SK-N-SH treated with all-trans-retinoic acid at 6 μM for 48 hours (cell line): ENCODE data around the gene FOXO1.
A peak's percentile ranks its signal among the peaks of the same experiment; 100 is the strongest.

Experiments
- ATAC-seq: fragments of 200-7000 bp; cut with Tn5 transposase; 3 replicates; pipeline ENCODE4 v1.9.1; 2020; ENCODE audit warnings: mild to moderate bottlenecking, moderate library complexity
- BACH2 ChIP-seq: fragments of 250-450 bp; sonication (Bioruptor Pico); IDR thresholded peaks from 2 replicates; pipeline ENCODE4 v1.9.0; 2021; ENCODE audit warnings: mild to moderate bottlenecking, borderline replicate concordance
- CREB5 ChIP-seq: fragments of 250-450 bp; sonication (Bioruptor Pico); IDR thresholded peaks from 2 replicates; pipeline ENCODE4 v1.5.1; 2020; ENCODE audit warnings: low read depth, mild to moderate bottlenecking, moderate library complexity
- ESRRG ChIP-seq: fragments of 250-450 bp; sonication (Bioruptor Pico); IDR thresholded peaks from 2 replicates; pipeline ENCODE4 v1.6.1; 2021; ENCODE audit warnings: mild to moderate bottlenecking
- GLIS3 ChIP-seq: fragments of 250-450 bp; sonication (Bioruptor Pico); IDR thresholded peaks from 2 replicates; pipeline ENCODE4 v1.5.0; 2020; ENCODE audit warnings: mild to moderate bottlenecking, moderate library complexity
- OSR1 ChIP-seq: fragments of 250-450 bp; sonication (Bioruptor Pico); IDR thresholded peaks from 2 replicates; pipeline ENCODE4 v1.8.0; 2022; ENCODE audit warnings: moderate library complexity, mild to moderate bottlenecking, inconsistent platforms
- PATZ1 ChIP-seq: fragments of 250-450 bp; sonication (Bioruptor Pico); IDR thresholded peaks from 2 replicates; pipeline ENCODE4 v1.8.0; 2020; ENCODE audit warnings: mild to moderate bottlenecking, moderate library complexity, borderline replicate concordance
- PPARA ChIP-seq: fragments of 250-450 bp; sonication (Bioruptor Pico); IDR thresholded peaks from 2 replicates; pipeline ENCODE4 v1.5.0; 2020; ENCODE audit warnings: mild to moderate bottlenecking, borderline replicate concordance
- RARB ChIP-seq: fragments of 250-450 bp; sonication (Bioruptor Pico); IDR thresholded peaks from 2 replicates; pipeline ENCODE4 v1.8.0; 2021; ENCODE audit warnings: mild to moderate bottlenecking, moderate library complexity
- SNAI2 ChIP-seq: fragments of 250-450 bp; sonication (Bioruptor Pico); IDR thresholded peaks from 2 replicates; pipeline ENCODE4 v1.5.0; 2020; ENCODE audit warnings: mild to moderate bottlenecking, moderate library complexity
- TCF4 ChIP-seq: fragments of 250-450 bp; sonication (Bioruptor Pico); IDR thresholded peaks from 2 replicates; pipeline ENCODE4 v1.8.0; 2021; ENCODE audit warnings: mild to moderate bottlenecking, moderate library complexity, borderline replicate concordance
- TOX ChIP-seq: fragments of 250-450 bp; sonication (Bioruptor Pico); IDR thresholded peaks from 2 replicates; pipeline ENCODE4 v1.8.0; 2021; ENCODE audit warnings: mild to moderate bottlenecking, moderate library complexity, borderline replicate concordance
- ZC3H10 ChIP-seq: fragments of 250-450 bp; sonication (Bioruptor Pico); IDR thresholded peaks from 2 replicates; pipeline ENCODE4 v1.5.1; 2021; ENCODE audit warnings: mild to moderate bottlenecking, moderate library complexity
- ZFP3 ChIP-seq: fragments of 250-450 bp; sonication (Bioruptor Pico); IDR thresholded peaks from 2 replicates; pipeline ENCODE4 v1.5.0; 2020; ENCODE audit warnings: mild to moderate bottlenecking, moderate library complexity
- ZFP30 ChIP-seq: fragments of 450-650 bp; formaldehyde crosslinking; IDR thresholded peaks from 2 replicates; pipeline ENCODE4 v1.5.0; 2022; ENCODE audit warnings: mild to moderate bottlenecking, moderate library complexity
- ZNF565 ChIP-seq: fragments of 450-650 bp; formaldehyde crosslinking; conservative IDR thresholded peaks from 2 replicates; pipeline ENCODE4 v1.5.0; 2020; ENCODE audit warnings: low read depth, mild to moderate bottlenecking, moderate library complexity
- ZNF70 ChIP-seq: fragments of 450-650 bp; formaldehyde crosslinking; IDR thresholded peaks from 2 replicates; pipeline ENCODE4 v1.5.0; 2020; ENCODE audit warnings: mild to moderate bottlenecking, moderate library complexity
- ZNF8 ChIP-seq: fragments of 450-650 bp; formaldehyde crosslinking; IDR thresholded peaks from 2 replicates; pipeline ENCODE4 v1.5.0; 2020; ENCODE audit warnings: mild to moderate bottlenecking, moderate library complexity
- TF ChIP-seq, protein P1 (sequence below): fragments of 250-450 bp; sonication (Bioruptor Pico); IDR thresholded peaks from 2 replicates; pipeline ENCODE4 v1.5.0; 2020; ENCODE audit warnings: mild to moderate bottlenecking, moderate library complexity
- TF ChIP-seq, protein P2 (sequence below): fragments of 250-450 bp; sonication (Bioruptor Pico); IDR thresholded peaks from 2 replicates; pipeline ENCODE4 v1.5.1; 2021; ENCODE audit warnings: mild to moderate bottlenecking, moderate library complexity

The FOXO1 gene

DNA sequence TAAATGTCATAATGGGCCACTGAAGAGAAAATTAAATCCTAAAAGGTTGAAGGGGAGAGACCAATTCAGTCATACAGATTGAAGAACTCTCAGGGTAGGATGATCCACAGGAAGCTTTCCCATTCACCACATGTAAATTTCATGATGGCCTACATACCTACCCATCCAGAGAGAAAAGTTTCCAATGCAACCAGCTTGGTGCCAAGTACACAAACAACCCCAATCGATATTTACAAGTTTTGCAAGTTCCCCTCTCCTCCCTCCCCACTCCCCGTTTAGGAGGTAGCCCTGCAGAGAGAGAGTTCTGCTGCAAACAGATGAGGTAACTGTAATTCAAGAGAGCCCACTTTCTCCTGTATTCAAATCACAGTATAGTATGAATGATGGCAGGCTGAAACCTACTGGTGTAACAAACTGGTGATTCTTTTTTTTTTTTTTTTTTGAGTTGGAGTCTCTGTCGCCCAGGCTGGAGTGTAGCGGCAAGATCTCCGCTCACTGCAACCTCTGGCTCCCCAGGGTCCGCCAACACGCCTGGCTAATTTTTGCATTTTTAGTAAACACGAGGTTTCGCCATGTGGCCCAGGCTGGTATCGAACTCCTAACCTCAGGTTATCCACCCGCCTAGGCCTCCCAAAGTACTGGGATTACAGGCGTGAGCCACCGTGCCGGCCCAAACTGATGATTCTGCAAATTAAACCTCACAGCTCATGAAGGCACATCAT lies 14.4 kb downstream of the FOXO1 start:
- no peak for TF ChIP-seq PATZ1
- TF ChIP-seq ZNF8 (CRISPR knock-in tag), result no peak
- TF ChIP-seq, protein P1, sequence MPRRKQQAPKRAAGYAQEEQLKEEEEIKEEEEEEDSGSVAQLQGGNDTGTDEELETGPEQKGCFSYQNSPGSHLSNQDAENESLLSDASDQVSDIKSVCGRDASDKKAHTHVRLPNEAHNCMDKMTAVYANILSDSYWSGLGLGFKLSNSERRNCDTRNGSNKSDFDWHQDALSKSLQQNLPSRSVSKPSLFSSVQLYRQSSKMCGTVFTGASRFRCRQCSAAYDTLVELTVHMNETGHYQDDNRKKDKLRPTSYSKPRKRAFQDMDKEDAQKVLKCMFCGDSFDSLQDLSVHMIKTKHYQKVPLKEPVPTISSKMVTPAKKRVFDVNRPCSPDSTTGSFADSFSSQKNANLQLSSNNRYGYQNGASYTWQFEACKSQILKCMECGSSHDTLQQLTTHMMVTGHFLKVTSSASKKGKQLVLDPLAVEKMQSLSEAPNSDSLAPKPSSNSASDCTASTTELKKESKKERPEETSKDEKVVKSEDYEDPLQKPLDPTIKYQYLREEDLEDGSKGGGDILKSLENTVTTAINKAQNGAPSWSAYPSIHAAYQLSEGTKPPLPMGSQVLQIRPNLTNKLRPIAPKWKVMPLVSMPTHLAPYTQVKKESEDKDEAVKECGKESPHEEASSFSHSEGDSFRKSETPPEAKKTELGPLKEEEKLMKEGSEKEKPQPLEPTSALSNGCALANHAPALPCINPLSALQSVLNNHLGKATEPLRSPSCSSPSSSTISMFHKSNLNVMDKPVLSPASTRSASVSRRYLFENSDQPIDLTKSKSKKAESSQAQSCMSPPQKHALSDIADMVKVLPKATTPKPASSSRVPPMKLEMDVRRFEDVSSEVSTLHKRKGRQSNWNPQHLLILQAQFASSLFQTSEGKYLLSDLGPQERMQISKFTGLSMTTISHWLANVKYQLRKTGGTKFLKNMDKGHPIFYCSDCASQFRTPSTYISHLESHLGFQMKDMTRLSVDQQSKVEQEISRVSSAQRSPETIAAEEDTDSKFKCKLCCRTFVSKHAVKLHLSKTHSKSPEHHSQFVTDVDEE, result no peak
- no peak for TF ChIP-seq ZFP3 (CRISPR knock-in tag)
- no peak for TF ChIP-seq ZC3H10 (CRISPR knock-in tag)
- TF ChIP-seq ZNF70 (CRISPR knock-in tag), result no peak
- no peak for TF ChIP-seq ZNF565 (CRISPR knock-in tag)
- TF ChIP-seq ZFP30 (CRISPR knock-in tag), result no peak
- no peak for TF ChIP-seq SNAI2 (CRISPR knock-in tag)
- no peak for TF ChIP-seq PPARA (CRISPR knock-in tag)
- TF ChIP-seq GLIS3 (CRISPR knock-in tag), result no peak
- TF ChIP-seq TOX (CRISPR knock-in tag), result no peak
- no peak for TF ChIP-seq ESRRG
- TF ChIP-seq CREB5 (CRISPR knock-in tag), result no peak
- TF ChIP-seq RARB (CRISPR knock-in tag), result no peak
- TF ChIP-seq, protein P2, sequence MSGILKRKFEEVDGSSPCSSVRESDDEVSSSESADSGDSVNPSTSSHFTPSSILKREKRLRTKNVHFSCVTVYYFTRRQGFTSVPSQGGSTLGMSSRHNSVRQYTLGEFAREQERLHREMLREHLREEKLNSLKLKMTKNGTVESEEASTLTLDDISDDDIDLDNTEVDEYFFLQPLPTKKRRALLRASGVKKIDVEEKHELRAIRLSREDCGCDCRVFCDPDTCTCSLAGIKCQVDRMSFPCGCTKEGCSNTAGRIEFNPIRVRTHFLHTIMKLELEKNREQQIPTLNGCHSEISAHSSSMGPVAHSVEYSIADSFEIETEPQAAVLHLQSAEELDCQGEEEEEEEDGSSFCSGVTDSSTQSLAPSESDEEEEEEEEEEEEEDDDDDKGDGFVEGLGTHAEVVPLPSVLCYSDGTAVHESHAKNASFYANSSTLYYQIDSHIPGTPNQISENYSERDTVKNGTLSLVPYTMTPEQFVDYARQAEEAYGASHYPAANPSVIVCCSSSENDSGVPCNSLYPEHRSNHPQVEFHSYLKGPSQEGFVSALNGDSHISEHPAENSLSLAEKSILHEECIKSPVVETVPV (CRISPR knock-in tag), result no peak
- TF ChIP-seq TCF4 (CRISPR knock-in tag), result no peak
- ATAC-seq, result no peak

- TF ChIP-seq, protein P1, result no peak
- TF ChIP-seq TCF4 (CRISPR knock-in tag), result no peak
- TF ChIP-seq OSR1 (CRISPR knock-in tag), result no peak
Observed at GRCh38 chr13:40648841-40649240, 17.6 kb downstream of the FOXO1 start.

GRCh38 chr13:40648040-40648439 lies 18.4 kb downstream of the FOXO1 start:
- TF ChIP-seq, protein P1, result 0 out of 2 replicates have a peak, but pooled peaks have one; percentile 32
- TF ChIP-seq BACH2 (CRISPR knock-in tag), result no peak
- TF ChIP-seq TCF4 (CRISPR knock-in tag), result peak; percentile 46; the same call in 1 of the 2 replicates
- no peak for TF ChIP-seq PATZ1
- TF ChIP-seq, all 23 proteins: peak for 2
- no peak; the same call in 2 of the 3 replicates for ATAC-seq

More at GRCh38 chr13:40648841-40649240, 17.6 kb downstream of the FOXO1 start:
- ATAC-seq, result peak; percentile 37; the same call in 1 of the 3 replicates
